PFSK-1 (cell line): ENCODE data around the gene SRPRA.

Experiments
- FOXP2 ChIP-seq: optimal IDR thresholded peaks from 2 replicates; pipeline ENCODE3; 2011; ENCODE audit warnings: borderline replicate concordance, control low read depth, inconsistent platforms; ENCODE audit not compliant: insufficient read depth; ENCODE audit errors: extremely low read length, extremely low read depth
- POLR2AphosphoS5 ChIP-seq: IDR thresholded peaks from 2 replicates; pipeline ENCODE4 v1.6.1; 2012; ENCODE audit warnings: low read depth, mild to moderate bottlenecking, control low read depth, low read length, moderate library complexity
- SIN3A ChIP-seq: IDR thresholded peaks from 2 replicates; pipeline ENCODE4 v1.6.1; 2012; ENCODE audit warnings: mild to moderate bottlenecking, low read length, moderate library complexity, borderline replicate concordance; ENCODE audit not compliant: insufficient read depth
- TAF1 ChIP-seq: IDR thresholded peaks from 2 replicates; pipeline ENCODE4 v1.6.1; 2012; ENCODE audit warnings: low read length, control low read depth, borderline replicate concordance; ENCODE audit not compliant: insufficient read depth
- TF ChIP-seq, protein P1 (sequence below), 2 experiments: IDR thresholded peaks; 2 replicates each; pipeline versions ENCODE4 v1.6.1 to v1.8.0; 2011 to 2012; ENCODE audit warnings: low read depth in 2 of 2, low read length in 2 of 2, control low read depth in 1 of 2, inconsistent platforms in 1 of 2, mild to moderate bottlenecking in 1 of 2, moderate library complexity in 1 of 2; ENCODE audit not compliant: insufficient read depth in 1 of 2

SRPRA gene

DNA sequence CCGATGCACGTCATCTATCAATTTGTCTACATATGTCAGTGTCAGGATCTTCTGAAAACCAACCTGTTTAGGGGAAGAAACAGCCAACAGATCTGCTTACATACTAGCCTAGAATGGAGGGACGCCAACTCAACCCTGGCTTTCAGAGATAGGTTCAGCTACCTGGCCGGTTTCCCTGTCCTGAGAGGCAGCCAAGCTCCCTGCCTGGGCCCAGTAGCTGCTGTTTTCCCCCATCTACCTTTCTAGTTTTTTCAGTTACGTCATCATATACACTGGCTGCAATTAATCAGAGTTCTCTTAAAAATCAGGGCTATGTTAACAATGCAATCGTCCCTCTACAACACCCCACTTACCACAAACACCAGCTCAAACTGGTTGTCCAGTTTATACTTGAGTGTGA lies 1.0 kb downstream of the SRPRA start:
- TF ChIP-seq SIN3A (no peak), TAF1 (no peak), FOXP2 (no peak)

DNA sequence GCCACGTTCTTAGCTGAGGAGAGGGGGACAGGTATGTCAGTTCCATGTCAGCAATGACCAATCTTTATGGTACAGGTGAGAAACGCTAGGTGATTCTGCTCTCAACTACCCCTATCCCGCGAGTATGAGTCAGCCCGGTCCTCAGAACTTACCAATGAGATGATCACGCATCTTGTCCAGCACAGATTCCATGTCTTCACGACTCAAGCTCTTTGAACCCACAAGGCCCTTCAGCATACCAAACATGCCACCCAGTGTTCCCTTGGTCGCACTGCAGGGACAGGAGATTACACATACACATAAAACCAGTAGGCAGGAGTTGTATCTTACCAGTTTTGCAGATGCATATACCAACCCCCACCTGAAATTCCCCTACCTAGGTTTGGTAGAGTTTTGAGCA lies 2.9 kb downstream of the SRPRA start:
- TF ChIP-seq POLR2AphosphoS5 (no peak; the same call in 1 of the 2 replicates), TAF1 (no peak), FOXP2 (no peak), SIN3A (no peak)
- TF ChIP-seq, protein P1, sequence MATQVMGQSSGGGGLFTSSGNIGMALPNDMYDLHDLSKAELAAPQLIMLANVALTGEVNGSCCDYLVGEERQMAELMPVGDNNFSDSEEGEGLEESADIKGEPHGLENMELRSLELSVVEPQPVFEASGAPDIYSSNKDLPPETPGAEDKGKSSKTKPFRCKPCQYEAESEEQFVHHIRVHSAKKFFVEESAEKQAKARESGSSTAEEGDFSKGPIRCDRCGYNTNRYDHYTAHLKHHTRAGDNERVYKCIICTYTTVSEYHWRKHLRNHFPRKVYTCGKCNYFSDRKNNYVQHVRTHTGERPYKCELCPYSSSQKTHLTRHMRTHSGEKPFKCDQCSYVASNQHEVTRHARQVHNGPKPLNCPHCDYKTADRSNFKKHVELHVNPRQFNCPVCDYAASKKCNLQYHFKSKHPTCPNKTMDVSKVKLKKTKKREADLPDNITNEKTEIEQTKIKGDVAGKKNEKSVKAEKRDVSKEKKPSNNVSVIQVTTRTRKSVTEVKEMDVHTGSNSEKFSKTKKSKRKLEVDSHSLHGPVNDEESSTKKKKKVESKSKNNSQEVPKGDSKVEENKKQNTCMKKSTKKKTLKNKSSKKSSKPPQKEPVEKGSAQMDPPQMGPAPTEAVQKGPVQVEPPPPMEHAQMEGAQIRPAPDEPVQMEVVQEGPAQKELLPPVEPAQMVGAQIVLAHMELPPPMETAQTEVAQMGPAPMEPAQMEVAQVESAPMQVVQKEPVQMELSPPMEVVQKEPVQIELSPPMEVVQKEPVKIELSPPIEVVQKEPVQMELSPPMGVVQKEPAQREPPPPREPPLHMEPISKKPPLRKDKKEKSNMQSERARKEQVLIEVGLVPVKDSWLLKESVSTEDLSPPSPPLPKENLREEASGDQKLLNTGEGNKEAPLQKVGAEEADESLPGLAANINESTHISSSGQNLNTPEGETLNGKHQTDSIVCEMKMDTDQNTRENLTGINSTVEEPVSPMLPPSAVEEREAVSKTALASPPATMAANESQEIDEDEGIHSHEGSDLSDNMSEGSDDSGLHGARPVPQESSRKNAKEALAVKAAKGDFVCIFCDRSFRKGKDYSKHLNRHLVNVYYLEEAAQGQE (IDR thresholded peaks at IDR 0.05; ENCODE audit: insufficient read depth in 1 of 2, low read depth in 2 of 2, low read length in 2 of 2) = no peak

- TF ChIP-seq, protein P1 (IDR thresholded peaks at IDR 0.05; ENCODE audit: insufficient read depth in 1 of 2, low read depth in 2 of 2, low read length in 2 of 2) = no peak
- TF ChIP-seq SIN3A (no peak), FOXP2 (no peak), TAF1 (no peak), POLR2AphosphoS5 (no peak; the same call in 1 of the 2 replicates)
These were observed 5.2 kb downstream of the SRPRA start for GRCh38 chr11:126263489-126263888.

DNA sequence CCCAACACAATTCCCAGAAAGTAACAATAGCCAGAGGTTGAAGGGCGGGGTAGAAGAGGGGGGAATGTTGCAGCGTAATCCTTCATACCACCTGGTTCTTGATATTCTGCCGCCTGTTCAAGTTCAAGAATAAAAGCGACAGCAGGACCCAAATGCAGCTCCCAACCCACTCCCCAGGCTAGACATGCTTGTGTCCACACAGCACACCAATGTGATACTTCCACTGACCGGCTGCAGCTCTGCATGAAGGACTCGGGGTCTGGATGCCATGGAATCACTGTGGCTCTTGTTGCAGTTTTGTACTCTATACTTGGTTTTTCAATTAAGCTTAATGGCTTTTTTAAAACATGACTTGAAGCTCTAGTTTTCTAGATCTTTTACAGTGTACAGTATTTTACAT lies 6.5 kb downstream of the SRPRA start:
- no peak for TF ChIP-seq SIN3A
- no peak for TF ChIP-seq FOXP2
- no peak for TF ChIP-seq POLR2AphosphoS5
- no peak for TF ChIP-seq TAF1
- TF ChIP-seq, protein P1 (IDR thresholded peaks at IDR 0.05; ENCODE audit: insufficient read depth in 1 of 2, low read depth in 2 of 2, low read length in 2 of 2) = no peak

GRCh38 chr11:126257764-126258163 lies 10.9 kb downstream of the SRPRA start:
- TF ChIP-seq, protein P1 (IDR thresholded peaks at IDR 0.05; ENCODE audit: insufficient read depth in 1 of 2, low read depth in 2 of 2, low read length in 2 of 2) = no peak
- TF ChIP-seq FOXP2 (no peak), POLR2AphosphoS5 (no peak), SIN3A (no peak), TAF1 (no peak)
